Measurements from ENCODE around the gene DSP.

The DSP gene

GRCh38 chr6:7502743-7503142 is 38.7 kb upstream of the DSP start:
- H3K4me3 ChIP-seq (ENCODE audit: low read depth, low read length): no peak overlapping the region
- TF ChIP-seq CTCF (IDR thresholded peaks at IDR 0.05; ENCODE audit: control insufficient read depth, extremely low read depth, insufficient read depth): no peak
- no peak for DNase-seq (ENCODE audit: low read depth)

DNA sequence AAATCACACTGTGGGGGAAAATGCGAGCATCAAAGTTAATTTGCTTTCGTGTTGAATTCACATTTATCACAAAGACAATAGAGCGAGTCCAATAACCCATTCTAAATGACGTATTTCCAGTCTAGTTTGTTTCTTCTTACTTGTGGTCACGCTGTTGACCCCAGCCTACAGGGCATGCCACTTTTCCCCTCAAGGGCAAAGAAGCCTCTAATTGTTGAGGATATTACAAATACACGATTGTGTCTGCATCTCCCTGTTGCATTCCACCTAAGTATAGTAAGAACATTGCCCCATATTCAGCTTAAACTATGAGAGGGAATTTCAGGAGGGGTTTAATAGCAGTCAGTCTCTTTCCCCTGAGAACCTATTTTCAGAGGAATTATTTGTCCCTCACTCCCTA is 37.4 kb upstream of the DSP start:
- no peak for TF ChIP-seq CTCF (IDR thresholded peaks at IDR 0.05; ENCODE audit: control insufficient read depth, extremely low read depth, insufficient read depth)
- H3K4me3 ChIP-seq (ENCODE audit: low read depth, low read length): no peak overlapping the region
- DNase-seq (ENCODE audit: low read depth): no peak

DNA sequence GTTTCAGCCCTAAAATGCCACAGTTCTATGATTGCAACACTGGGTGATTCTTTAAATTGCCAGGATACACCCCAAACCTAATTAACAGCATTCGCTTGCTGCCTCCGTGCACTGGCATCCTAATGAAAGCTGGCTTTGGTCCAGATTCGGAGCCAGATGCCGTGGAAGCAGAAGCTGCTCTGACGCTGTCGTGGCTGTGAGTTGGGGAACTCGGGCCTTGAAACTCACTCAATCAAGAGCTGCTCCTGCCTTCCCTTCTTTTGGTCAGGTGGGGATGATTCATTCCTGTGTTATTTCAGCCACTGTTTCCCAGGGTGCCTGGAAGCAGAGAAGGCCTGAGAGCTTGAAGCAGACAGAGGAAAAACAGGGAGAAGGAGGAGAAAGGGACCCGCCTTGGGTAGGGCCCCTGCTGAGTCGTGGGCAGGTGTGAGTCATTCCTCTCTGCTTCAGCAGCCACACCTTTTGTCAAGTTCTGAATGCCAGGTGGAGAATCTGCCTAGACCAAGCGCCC is 36.2 kb upstream of the DSP start:
- DNase-seq (ENCODE audit: low read depth): no peak
- no peak for TF ChIP-seq CTCF (IDR thresholded peaks at IDR 0.05; ENCODE audit: control insufficient read depth, extremely low read depth, insufficient read depth)
- H3K4me3 ChIP-seq (ENCODE audit: low read depth, low read length): no peak overlapping the region

DNA sequence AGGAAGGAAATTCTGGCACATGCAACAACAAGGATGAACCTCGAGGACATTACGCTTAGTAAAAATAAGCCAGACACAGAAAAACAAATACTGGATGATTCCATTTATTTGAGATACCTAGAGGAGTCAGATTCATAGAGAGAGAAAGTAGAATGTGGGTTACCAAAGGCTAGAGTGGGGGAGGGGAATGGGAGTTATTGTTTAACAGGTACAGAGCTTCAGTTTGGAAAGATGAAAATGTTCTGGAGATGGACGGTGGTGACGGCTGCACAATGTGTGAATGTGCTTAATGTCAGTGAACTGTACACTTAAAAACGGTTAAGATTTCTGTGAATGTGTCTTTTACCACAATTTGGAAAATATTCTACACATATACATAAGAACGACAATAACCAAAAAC is 33.9 kb upstream of the DSP start:
- no peak overlapping the region for H3K4me3 ChIP-seq (ENCODE audit: low read depth, low read length)
- no peak for TF ChIP-seq CTCF (IDR thresholded peaks at IDR 0.05; ENCODE audit: control insufficient read depth, extremely low read depth, insufficient read depth)
- DNase-seq (ENCODE audit: low read depth): no peak

DNA sequence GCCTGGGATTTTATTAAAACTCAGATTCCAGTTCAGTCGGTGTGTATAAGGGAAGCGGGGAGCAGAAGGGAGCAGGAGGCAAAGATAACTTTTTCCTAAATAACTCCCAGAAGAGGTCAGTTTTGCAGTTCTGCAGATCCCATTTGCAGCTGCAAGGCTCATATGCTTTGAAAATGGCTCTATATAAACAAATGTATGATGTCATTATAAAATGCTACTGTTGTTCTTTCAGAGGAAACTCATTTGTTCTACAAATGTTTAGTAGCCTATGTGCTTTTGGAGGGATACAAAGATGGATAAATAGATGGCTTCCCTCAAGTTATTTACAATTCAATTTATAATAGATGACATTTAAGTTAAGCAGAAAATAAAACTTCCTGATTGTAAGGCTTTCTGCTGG is 29.2 kb upstream of the DSP start:
- no peak overlapping the region for H3K4me3 ChIP-seq (ENCODE audit: low read depth, low read length)
- no peak for TF ChIP-seq CTCF (IDR thresholded peaks at IDR 0.05; ENCODE audit: control insufficient read depth, extremely low read depth, insufficient read depth)
- DNase-seq (ENCODE audit: low read depth): no peak

GRCh38 chr6:7513529-7513928 is 27.9 kb upstream of the DSP start:
- no peak overlapping the region for H3K4me3 ChIP-seq (ENCODE audit: low read depth, low read length)
- DNase-seq (ENCODE audit: low read depth): peak; percentile 22

More at GRCh38 chr6:7513529-7513928, 27.9 kb upstream of the DSP start:
- TF ChIP-seq CTCF (IDR thresholded peaks at IDR 0.05; ENCODE audit: control insufficient read depth, extremely low read depth, insufficient read depth): no peak

Data from LNCaP clone FGC (cell line).